Putamen (tissue), 1 donor: ENCODE measurements around the gene OR52I2.

Source experiments
- DNase-seq: peaks from one replicate; pipeline ENCODE4 v3.0.0-alpha.2; 2016; ENCODE audit warnings: low spot score

OR52I2 gene

DNA sequence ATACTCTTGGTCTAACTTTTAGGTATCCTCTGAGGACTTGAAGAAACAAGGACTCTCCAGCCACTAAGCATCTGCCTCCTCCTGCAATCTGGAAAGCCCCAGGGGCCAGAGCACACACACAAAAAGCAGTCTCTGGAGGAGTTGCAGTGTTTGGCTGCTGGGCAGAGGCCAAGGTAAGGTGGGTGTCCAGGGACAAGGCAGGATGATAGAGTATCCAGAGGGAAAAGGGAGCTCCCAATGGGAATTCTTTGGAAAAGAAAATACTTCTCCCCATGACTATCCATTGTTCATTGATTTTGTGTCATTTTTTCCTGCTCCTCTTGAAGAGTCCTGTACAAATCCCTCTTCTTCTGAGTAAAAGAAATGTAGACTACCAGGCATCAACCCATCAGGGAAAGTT lies at the start of gene OR52I2:
OR52I2 (plus strand) TSS at position 301 of the 400 bp plus-strand sequence.
- no peak for DNase-seq

DNA sequence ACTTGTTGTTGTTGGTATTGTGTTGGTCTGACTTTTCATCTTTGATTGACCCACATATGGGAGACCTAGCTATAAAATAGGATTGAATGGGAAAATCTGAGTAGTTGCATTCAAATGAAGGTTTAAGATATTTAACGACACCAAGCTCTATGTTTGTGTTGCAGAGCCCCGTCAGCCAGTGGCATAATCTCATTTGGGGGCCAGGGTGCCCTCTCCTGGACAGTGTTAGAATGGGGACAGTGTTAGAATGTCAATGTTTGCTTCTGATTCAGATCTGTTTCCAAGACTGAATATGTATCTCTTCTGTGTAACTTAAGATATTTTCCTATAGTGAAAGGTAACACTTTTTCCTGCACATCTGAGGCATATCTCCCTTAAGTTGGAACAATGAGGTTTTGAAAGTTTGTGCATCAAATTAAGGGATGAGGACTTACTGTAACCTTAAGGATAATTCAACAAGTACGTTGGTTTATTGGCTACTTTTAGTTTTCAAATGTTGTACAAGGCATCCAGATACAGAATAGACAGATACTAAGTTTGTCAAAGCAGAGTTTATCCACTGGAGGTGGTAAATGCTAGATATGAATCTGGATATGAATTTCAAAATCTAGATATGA lies 41.8 kb upstream of the OR52I2 start:
- peak; percentile 9 for DNase-seq

DNA sequence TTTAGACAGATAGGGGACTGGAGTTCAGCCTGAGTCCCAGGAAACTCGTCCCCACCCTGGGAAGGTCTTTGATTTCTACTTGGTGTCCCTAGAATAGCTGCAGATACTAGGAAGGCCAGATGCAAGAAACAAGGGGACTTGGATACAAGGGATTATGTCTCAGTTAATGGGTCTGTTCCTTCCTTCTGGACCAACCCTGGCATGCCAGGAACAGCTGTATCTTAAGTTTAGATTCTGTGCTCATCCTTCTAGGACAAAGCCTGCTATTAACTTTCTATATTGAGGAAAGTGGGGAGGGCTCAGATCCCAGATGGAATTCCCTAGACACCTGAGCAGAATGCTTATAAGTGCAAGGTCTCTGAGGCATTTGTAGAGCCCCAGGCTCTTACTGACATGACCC lies 40.5 kb upstream of the OR52I2 start:
- DNase-seq, result no peak

DNA sequence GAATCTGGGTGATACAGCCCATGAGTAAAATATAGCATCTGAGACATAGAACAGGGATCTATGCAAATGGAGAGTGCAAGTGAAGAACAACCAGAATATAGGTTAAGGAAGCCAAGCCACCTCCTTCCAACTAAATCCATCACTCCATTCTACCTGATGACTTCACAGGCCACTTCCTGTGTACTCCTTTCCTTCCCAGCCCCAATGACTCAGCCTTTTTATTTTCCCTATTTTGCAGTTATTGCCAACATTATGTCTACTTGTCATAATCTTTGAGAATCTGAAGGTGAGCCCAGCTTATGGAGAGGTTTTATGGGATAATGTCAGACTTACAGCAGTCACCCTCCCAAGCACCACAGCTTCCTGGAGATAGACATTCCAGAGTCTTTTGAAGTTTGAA lies 38.0 kb upstream of the OR52I2 start:
- no peak for DNase-seq

DNA sequence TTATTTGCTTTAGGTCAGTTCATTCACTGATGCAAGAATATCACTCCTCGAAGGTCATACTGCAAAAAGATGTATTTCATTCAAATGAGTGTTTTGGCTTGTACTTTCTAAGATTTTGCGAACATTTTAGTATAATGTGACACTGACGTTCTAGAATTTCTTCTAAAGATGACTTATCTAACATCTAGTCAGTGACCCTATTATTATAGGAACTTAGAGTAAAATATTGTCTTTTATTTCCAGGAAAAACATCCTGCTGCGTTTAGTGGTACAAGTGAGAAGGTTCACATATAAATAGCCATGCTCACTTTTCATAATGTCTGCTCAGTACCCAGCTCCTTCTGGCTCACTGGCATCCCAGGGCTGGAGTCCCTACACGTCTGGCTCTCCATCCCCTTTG lies 36.7 kb upstream of the OR52I2 start, which contains the start of gene OR52M1:
OR52M1 (plus strand) TSS at position 301 of the 400 bp plus-strand sequence; CDS start at position 301, 0 bp downstream.
- no peak for DNase-seq

DNA sequence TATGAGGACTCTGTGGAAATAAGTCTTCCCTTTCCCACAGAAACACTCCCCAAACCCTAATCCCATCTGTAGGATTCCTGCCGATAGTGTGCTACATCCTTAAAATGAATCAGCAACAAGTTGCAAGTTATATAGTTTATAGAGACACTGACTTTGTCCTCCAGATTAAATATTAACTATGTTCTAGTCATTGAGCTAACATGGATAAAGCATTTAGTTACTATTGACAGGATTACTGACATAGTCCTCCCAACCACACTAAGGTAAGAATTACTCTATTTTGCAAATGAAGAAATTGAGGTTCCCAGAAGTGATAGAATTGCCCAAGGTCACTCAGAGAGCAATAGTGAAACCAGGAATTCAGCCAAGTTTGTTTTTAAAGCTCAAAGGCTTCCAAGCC lies 34.7 kb upstream of the OR52I2 start:
- no peak for DNase-seq

DNA sequence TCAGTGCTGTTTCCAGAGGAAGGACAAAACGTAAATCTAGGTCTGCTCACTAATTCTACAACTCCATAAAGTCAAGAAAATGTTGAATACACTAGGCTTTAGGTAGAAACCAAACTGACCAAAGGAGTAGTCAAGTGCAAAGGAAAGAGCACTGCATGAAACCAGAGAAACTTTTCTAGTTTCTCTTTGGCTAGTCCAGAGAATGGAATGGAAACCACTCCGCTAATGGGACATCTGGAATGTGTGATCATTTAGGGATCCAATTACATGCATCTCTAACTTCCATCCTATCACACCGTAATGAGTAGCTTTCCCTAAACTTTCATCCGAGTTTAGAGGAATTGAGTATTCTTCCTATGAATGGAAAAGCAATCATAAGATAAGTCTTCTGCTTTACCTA lies 34.1 kb upstream of the OR52I2 start:
- DNase-seq, result no peak

DNA sequence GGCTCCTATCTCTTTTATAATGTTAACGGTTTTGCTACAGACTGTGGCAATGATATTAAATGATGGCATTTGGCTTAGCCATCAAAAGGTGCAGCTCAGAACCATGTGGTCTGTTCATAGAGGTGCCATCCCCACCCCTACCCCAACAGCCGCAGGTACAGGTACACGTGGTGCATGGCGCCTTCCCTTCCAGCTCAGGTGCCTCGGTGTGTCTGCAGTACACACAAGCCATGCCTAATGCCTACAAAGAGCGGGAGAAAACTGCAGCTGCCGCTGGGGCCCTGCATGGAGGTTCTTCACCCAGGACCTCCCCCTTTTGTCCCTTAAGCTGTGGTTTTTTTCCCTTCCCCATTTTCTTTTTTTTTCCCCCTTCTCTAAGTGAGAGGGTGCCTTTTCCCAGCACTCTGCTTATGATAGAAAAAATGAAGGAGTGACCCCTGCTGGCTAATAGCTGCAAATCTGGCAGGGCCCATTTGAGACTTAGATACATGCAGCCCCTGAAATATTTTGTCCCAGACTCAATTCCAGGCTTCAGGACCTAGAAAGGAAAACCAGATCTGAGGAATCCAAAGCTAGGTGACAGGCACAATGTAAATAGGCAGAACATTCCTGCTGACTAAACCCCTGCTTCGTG lies 30.1 kb upstream of the OR52I2 start:
- DNase-seq, result no peak

DNA sequence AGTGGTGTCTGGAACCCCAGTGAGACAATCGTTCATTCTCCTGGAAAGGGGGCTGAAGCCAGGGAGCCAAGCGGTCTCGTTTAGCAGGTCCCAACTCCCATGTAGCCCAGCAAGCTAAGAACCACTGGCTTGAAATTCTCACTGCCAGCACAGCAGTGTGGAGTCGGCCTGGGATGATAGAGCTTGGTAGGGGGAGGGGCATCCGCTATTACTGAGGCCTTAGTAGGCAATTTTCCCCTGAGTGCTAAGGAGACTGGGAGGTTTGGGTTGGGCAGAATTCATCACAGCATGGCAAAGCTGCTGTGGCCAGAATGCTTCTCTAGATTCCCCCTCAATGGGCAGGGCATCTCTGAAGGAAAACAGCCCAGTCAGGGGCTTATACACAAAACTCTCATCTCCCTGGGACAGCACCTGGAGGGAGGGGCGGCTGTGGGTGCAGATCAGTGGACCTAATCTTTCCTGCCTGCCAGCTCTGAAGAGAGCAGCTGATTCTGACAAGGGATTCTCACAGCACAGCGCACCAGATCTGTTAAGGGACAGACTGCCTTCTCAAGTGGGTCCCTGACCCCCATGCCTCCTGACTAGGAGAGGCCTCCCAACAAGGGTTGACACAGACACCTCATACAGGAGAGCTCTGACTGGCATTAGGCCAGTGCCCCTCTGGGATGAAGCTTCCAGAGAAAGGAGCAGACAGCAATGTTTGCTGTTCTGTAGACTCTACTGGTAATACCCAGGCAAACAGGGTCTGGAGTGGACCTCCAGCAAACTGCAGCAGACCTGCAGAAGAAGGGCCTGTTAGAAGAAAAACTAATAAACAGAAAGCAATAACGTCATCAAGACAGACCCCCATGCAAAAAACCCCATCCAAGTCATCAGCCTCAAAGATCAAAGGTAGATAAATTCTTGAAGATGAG lies 21.8 kb upstream of the OR52I2 start:
- no peak for DNase-seq

DNA sequence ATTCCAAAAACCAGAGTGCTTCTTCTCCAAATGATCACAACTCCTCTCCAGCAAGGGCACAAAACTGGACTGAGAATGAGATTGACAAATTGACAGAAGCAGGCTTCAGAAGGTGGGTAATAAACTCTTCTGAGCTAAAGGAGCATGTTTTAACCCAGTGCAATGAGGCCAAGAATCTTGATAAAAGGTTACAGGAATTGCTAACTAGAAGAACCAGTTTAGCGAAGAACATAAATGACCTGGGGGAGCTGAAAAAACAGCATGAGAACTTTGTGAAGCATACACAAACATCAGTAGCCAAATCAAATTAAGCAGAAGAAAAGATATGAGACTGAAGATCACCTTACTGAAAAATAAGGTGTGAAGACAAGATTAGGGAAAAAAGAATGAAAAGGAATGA lies 21.1 kb upstream of the OR52I2 start:
- DNase-seq, result no peak

DNA sequence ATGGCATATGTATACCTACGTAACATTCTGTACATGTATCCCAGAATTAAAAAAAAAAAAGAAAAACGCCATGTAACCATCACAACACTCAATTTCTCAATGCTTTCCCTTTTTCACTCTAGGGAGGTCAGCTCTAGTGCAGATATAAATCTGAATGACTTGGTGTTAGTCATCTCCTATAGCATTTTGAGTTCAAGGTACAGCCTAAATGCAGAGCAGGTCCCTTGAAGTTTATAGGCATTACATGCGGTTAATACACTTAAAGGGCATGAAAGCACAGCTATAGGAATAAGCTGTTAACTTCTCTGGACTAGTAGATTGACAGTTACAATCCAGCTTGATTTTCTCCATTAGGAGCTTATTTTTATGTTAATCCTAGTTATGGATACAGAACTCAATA lies 16.2 kb upstream of the OR52I2 start:
- no peak for DNase-seq

DNA sequence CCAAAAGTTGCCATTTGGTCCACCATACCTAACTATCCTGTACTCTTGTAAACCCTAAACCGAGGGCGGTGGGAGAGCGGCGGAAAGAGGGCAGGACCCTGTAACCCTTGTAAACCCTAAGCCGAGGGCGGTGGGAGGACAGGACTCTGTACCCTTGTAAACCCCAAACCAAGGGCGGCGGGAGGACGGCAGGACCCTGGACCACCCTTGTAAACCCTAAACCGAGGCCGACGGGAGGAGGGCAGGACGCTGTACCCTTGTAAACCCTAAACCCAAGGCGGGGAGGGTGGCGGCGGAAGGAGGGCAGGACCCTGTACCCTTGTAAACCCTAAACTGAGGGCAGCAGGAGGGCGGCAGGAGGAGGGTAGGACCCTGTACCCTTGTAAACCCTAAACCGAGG lies 12.5 kb upstream of the OR52I2 start:
- no peak for DNase-seq

DNA sequence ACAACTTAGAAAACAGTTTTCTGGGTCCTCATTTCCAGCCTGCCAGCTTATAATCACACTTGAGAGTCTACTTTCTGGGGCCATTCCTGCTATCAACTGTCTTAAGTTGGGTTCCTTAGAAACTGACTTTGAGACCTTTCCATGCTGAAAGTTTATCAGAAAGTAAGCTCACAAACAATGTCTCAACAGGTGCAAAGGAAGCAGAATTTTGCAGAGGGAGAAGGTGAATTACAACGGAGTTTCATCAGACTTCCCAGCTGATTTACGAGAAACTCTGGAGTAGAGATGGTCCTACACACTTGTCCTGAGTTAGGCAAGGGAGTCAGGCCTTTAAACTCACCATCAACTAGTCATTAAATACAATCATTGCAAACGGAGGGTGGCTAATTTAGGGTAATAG lies 4.7 kb upstream of the OR52I2 start:
- no peak for DNase-seq

DNA sequence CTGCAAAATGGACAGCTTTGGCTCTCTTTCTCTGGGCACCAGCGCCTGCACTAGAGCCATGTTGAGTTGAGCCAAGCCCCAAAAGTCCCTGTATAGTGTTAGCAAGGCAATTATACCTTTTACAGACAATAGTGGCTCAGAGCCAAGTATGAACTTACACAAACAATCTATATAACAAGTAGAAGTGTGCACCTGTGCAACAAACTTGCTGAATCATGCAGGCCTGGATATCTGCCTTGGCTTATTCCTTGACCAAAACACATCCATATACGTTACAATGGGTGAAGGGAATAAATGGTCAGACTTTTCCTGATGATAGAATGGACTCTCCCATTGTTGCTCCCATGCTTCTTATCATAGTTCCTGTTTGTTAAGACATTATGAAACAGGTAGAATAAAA lies 3.8 kb upstream of the OR52I2 start:
- DNase-seq, result no peak

DNA sequence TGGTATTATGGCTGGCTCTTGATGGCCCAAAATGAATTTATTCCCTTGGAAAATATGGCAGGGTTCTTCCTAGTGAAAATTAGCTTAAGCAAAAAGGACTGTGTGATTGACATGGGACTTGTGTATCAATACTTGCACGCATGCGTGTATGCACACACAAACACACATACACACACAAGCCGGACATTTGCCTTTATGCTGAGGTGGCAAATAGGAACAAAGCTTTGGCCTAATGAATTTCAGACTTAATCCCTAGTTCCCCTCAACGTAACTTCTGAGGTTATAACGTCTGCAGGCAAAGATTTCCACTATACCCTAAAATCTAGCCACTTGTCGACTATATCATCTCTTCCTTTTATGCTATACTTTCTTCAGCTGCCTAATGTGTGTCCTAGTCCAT lies 2.9 kb upstream of the OR52I2 start:
- DNase-seq, result no peak

DNA sequence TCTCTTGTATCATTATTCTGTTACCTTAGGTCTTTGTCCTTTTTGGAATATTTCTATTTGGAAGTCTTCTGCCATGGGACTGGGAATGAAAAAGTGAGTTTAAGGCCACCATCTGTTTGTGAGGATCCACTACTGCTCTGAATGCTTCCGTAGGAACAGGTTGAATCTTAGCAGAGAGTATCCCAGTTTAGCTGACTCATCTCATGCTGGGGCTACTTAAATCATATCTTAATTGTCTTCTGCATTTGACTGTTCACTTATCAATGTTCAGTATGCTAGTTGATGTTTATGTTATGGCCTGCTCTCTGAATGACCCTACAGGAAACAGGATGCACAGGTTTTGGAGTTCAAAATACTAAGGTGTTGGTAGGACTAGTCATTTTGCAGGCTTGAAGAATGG lies 1.4 kb upstream of the OR52I2 start:
- no peak for DNase-seq

DNA sequence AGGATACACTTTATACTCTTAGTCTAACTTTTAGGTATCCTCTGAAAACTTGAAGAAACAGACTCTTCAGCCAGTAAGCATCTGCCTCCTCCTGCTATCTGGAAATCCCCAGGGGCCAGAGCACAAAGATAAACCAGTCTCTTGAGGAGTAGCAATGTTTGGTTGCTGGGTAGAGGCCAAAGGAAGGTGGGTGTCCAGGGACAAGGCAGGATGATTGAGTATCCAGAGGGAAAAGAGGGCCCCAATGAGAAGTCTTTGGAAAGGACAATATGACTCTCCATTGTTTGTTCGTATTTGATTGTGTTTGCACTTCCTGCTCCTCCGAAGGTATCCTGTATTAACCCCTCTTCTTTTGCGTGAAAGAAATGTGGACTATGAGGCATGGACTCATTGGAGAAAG lies 7.5 kb downstream of the OR52I2 start:
- no peak for DNase-seq

DNA sequence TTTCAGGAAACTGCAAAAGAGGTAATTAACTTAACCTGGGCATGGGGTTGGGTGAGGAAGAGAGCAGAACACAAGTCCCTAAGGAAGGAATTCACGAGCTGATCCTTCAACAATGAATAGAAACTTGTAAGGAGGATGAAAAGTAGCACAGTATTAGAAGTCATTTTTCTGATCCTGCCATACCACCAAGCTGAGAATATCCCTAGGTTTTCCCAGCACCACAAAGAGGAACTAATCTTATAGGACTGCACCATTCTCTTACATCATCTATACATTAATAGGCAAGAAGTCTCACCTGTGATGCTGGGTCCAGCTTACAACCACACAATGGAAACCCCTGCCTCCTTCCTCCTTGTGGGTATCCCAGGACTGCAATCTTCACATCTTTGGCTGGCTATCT lies 12.2 kb downstream of the OR52I2 start, which contains the start of gene OR52I1:
OR52I1 (plus strand) TSS at position 301 of the 400 bp plus-strand sequence; CDS start at position 301, 0 bp downstream.
- no peak for DNase-seq

DNA sequence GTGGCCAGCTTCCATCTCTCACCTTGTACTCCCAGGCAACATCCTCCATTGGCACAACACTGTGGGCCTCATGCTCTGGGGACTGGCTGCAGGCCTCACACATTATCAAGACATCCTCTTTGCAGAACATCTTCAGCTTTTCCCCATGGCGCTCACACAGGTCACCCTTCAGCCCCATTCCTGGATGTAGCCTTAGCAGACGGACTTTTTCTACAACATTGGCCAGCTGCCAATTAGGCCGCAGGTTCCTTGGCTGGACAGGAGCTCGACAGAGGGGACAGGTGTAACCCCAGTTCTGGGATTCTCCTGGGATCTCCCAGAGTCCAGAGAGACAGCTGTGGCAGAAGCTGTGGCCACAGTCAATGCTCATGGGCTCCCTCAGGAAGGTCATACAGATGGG lies 23.5 kb downstream of the OR52I2 start:
- no peak for DNase-seq

DNA sequence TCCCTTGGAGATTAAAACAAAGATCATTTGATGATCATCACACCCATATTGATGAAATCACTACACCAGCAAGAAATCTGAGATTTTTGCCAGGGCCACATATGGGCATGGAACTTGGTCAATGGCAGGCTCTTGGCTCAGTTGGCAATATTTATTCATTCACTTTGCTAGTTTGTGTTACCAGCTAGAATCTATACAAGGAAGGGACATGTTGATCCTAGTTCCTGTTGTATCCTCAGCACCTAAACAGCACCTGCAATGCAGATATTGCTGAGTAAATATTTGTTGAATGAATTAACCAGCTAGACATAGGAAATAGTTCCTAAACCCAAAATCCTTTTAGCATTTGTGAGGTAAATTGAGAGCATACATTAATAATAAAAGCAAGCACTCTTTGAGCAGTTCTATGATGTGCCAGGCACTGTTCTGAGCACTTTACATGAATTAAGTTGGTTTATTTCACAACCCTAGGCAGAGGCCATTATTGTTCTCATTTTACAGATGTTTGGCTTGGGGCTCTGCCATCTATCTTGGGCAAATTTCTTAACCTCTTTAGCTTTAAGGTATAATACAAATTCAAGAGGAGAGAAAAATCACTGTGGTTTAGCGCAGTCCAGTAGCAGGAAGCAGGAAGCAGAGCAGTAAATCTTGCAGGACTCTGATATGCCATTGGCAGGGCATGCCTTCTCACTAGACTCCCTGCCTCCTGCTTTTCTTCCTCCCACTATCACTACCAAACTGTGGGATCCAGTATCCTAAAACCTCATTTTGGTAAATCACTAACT lies 24.9 kb downstream of the OR52I2 start:
- DNase-seq, result peak; percentile 4

DNA sequence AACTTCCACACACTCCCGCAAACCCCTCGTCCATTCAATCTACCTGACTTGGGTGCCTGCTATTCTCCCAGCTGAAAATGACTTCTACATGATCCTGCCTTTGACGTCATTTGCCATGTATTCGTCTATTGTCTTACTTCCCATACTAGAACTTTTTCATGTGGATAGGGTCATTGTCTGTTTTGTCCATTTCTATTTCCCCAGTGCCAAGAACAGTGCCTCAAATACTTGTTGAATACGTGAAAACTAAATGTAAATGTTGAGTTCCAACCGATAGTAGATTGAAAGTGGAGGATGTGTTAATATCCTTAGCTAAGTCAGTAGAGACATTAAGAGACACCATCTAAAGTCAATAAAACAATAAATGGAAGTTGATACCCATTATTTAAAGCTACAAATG lies 25.6 kb downstream of the OR52I2 start:
- no peak for DNase-seq
